A549 treated with AZD9567 at 1 μM for 4 hours (cell line): ENCODE results near the gene CRAMP1. TPM values are rescaled to one million over a fixed set of nuclear protein-coding genes. Genes with fewer than 3 reads are reported as not detected.

Experiments used
- total RNA-seq: library from RNA; stranded (reverse); fragments of 200-300 nt; extraction: Qiagen RNA extraction; gene quantifications from 5 replicates; pipeline ENCODE4 v1.2.3, GENCODE V29; 2022; ENCODE audit not compliant: insufficient read depth

Gene CRAMP1
- total RNA-seq = 10.3 to 19.6 TPM (median 16.7 TPM) in 5 replicates

GRCh38 chr16:1612320-1613111 is at the start of gene CRAMP1:
TSS of gene CRAMP1 (plus strand) at chr16:1612360. CDS start at chr16:1614640, 2,280 bp downstream.

GRCh38 chr16:1677942-1678499 is 65.9 kb downstream of the CRAMP1 start, which contains the start of gene JPT2:
TSS of gene JPT2 (plus strand) at chr16:1678279. CDS start at chr16:1678313, 34 bp downstream.

GRCh38 chr16:1705688-1706385 is 93.7 kb downstream of the CRAMP1 start, which contains the start of gene MAPK8IP3:
TSS of gene MAPK8IP3 (plus strand) at chr16:1706195. CDS start at chr16:1706340, 145 bp downstream.

Other genes with a start within 250 kb of the CRAMP1 start
- 21.2 to 32.6 TPM (median 27.6 TPM) in 5 replicates for gene UNKL, start 197.7 kb upstream of the CRAMP1 start, total RNA-seq
- 33.8 to 41.3 TPM (median 40.0 TPM) in 5 replicates for gene UQCC4, start 191.6 kb upstream of the CRAMP1 start, total RNA-seq
- gene PERCC1, start 181.3 kb upstream of the CRAMP1 start, total RNA-seq = not detected in 5 replicates
- gene CCDC154, start 167.8 kb upstream of the CRAMP1 start, total RNA-seq = 0.34 to 0.41 TPM (median 0.38 TPM) in 4 of 5 replicates, not detected in the other
- gene CLCN7, start 137.3 kb upstream of the CRAMP1 start, total RNA-seq = 29.4 to 77.2 TPM (median 76.2 TPM) in 5 replicates
- not detected in 5 replicates for gene PTX4, start 123.4 kb upstream of the CRAMP1 start, total RNA-seq
- gene TELO2, start 119.0 kb upstream of the CRAMP1 start, total RNA-seq = 30.9 to 51.8 TPM (median 48.4 TPM) in 5 replicates
- gene TMEM204, start 78.7 kb upstream of the CRAMP1 start, total RNA-seq = 0.05 to 0.07 TPM (median 0.06 TPM) in 4 of 5 replicates, not detected in the other
- gene IFT140, start 288 bp upstream of the CRAMP1 start, total RNA-seq = 5.4 to 9.4 TPM (median 8.5 TPM) in 5 replicates
- gene JPT2, start 65.9 kb downstream of the CRAMP1 start, total RNA-seq = 156 to 277 TPM (median 157 TPM) in 5 replicates
- gene MAPK8IP3, start 93.8 kb downstream of the CRAMP1 start, total RNA-seq = 46.1 to 71.8 TPM (median 63.2 TPM) in 5 replicates
- gene NME3, start 159.2 kb downstream of the CRAMP1 start, total RNA-seq = 25.1 to 64.0 TPM (median 61.2 TPM) in 5 replicates
- 4.1 to 12.2 TPM (median 11.4 TPM) in 5 replicates for gene EME2, start 160.4 kb downstream of the CRAMP1 start, total RNA-seq
- gene MRPS34, start 160.8 kb downstream of the CRAMP1 start, total RNA-seq = 126 to 264 TPM (median 252 TPM) in 5 replicates
- 21.9 to 31.5 TPM (median 27.5 TPM) in 5 replicates for gene SPSB3, start 170.2 kb downstream of the CRAMP1 start, total RNA-seq
- 54.1 to 93.4 TPM (median 86.7 TPM) in 5 replicates for gene NUBP2, start 170.6 kb downstream of the CRAMP1 start, total RNA-seq
- gene IGFALS, start 181.3 kb downstream of the CRAMP1 start, total RNA-seq = 0.06 to 0.20 TPM (median 0.07 TPM) in 4 of 5 replicates, not detected in the other
- gene HAGH, start 214.5 kb downstream of the CRAMP1 start, total RNA-seq = 64.2 to 78.9 TPM (median 76.2 TPM) in 5 replicates
- gene FAHD1, start 214.8 kb downstream of the CRAMP1 start, total RNA-seq = 45.9 to 58.9 TPM (median 47.9 TPM) in 5 replicates